Neural progenitor cell (in vitro differentiated cells): ENCODE results near the gene DPH3. TPM values are rescaled to one million over a fixed set of nuclear protein-coding genes. Genes with fewer than 3 reads are reported as not detected.

Source experiments
- DNase-seq: peaks from one replicate; pipeline ENCODE4 v3.0.0-alpha.2; 2016; ENCODE audit warnings: low spot score
- H2AFZ ChIP-seq: fragments of 200-600 bp; sonication (generic); replicated peaks from 2 replicates; pipeline ENCODE4 v1.6.1; 2016; ENCODE audit warnings: antibody characterized with exemption
- H3F3A ChIP-seq: fragments of 200-600 bp; sonication (generic); 2 replicates; pipeline ENCODE4 v1.6.1; 2016; ENCODE audit warnings: antibody characterized with exemption, low read depth
- H3K27ac ChIP-seq: fragments of 200-600 bp; sonication (generic); 2 replicates; pipeline ENCODE4 v1.5.1; 2016; ENCODE audit warnings: mild to moderate bottlenecking
- H3K27me3 ChIP-seq: fragments of 200-600 bp; sonication (generic); 2 replicates; pipeline ENCODE4 v1.6.1; 2016; ENCODE audit warnings: mild to moderate bottlenecking, moderate library complexity
- H3K36me3 ChIP-seq: fragments of 200-600 bp; sonication (generic); 2 replicates; pipeline ENCODE4 v1.5.1; 2016
- H3K4me1 ChIP-seq: fragments of 200-600 bp; sonication (generic); 2 replicates; pipeline ENCODE4 v1.6.1; 2016; ENCODE audit warnings: mixed run types
- H3K4me2 ChIP-seq: fragments of 200-600 bp; sonication (generic); 2 replicates; pipeline ENCODE4 v1.6.1; 2016
- H3K4me3 ChIP-seq: fragments of 200-600 bp; sonication (generic); 2 replicates; pipeline ENCODE4 v1.5.1; 2016
- H3K79me2 ChIP-seq: fragments of 200-600 bp; sonication (generic); 2 replicates; pipeline ENCODE4 v1.6.1; 2016; ENCODE audit warnings: low read depth
- H3K9ac ChIP-seq: fragments of 200-600 bp; sonication (generic); 2 replicates; pipeline ENCODE4 v1.6.1; 2016
- H3K9me3 ChIP-seq: fragments of 200-600 bp; sonication (generic); 2 replicates; pipeline ENCODE4 v1.5.1; 2016; ENCODE audit warnings: low read depth
- H4K20me1 ChIP-seq: fragments of 200-600 bp; sonication (generic); 2 replicates; pipeline ENCODE4 v1.6.1; 2016; ENCODE audit warnings: low read depth
- H3K27ac Mint-ChIP-seq: 3 replicates; pipeline ENCODE4 v1.8.0; 2021; ENCODE audit warnings: mixed read lengths
- H3K27me3 Mint-ChIP-seq: 2 replicates; pipeline ENCODE4 v1.8.0; 2022; ENCODE audit warnings: low read depth, mild to moderate bottlenecking, inconsistent platforms, moderate library complexity, mixed read lengths; ENCODE audit not compliant: insufficient read depth
- H3K36me3 Mint-ChIP-seq: 3 replicates; pipeline ENCODE4 v1.8.0; 2021; ENCODE audit warnings: mixed read lengths
- H3K4me1 Mint-ChIP-seq: 3 replicates; pipeline ENCODE4 v1.8.0; 2021; ENCODE audit warnings: mixed read lengths
- H3K4me3 Mint-ChIP-seq: 3 replicates; pipeline ENCODE4 v1.8.0; 2021; ENCODE audit warnings: mild to moderate bottlenecking, moderate library complexity, mixed read lengths
- H3K9me3 Mint-ChIP-seq: 3 replicates; pipeline ENCODE4 v1.8.0; 2020; ENCODE audit warnings: mixed read lengths
- EZH2 ChIP-seq: fragments of 200-600 bp; sonication (generic); IDR thresholded peaks from 2 replicates; pipeline ENCODE4 v1.6.1; 2017; ENCODE audit warnings: antibody characterized with exemption, mild to moderate bottlenecking, moderate library complexity
- EZH2phosphoT487 ChIP-seq: fragments of 200-600 bp; sonication (generic); IDR thresholded peaks from 2 replicates; pipeline ENCODE4 v1.6.1; 2017; ENCODE audit warnings: antibody characterized with exemption
- total RNA-seq: library from RNA; depleted of rRNA; stranded (reverse); fragments of >200 nt; gene quantifications from 2 replicates; pipeline ENCODE4 v1.2.3, GENCODE V29; 2015; ENCODE audit warnings: low replicate concordance
- TF ChIP-seq, protein P1 (sequence below): fragments of 200-600 bp; sonication (generic); IDR thresholded peaks from 2 replicates; pipeline ENCODE4 v1.5.1; 2017; ENCODE audit warnings: antibody characterized with exemption, mild to moderate bottlenecking

The DPH3 gene
- total RNA-seq, 1 donor from 2014 or later = 31.2 TPM

DNA sequence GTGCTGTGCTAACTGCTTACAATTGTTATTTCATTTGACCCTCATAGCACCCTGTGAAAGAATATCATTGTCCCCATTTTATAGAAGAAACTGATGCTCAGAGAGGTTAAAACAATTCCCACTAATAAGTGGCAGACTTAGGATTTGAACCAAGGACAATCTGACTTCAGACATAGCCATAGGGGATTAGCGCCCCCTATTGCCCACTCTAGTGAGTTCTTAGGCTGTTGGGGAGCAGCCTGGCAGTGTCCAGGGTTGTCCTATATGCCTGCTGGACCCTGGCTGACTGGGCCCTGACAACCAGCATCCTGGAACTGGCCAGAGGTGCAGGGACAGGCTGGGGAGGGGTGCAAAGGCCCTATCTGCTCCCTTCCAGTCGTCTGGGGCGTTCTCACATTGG is 15.4 kb downstream of the DPH3 start:
- Histone ChIP-seq H3K9ac (no peak overlapping the region), H3K4me3 (no peak overlapping the region), H3K36me3 (no peaks in the 10 kb centered on the region), H3K27ac (no peak overlapping the region), H4K20me1 (no peaks in the 10 kb centered on the region), H3K9me3 (no peaks in the 10 kb centered on the region), H3K27me3 (no peaks in the 10 kb centered on the region), H3K4me2 (no peak overlapping the region), H3K79me2 (no peaks in the 10 kb centered on the region), H2AFZ (no peak overlapping the region), H3K4me1 (no peaks in the 10 kb centered on the region), H3F3A (no peaks in the 10 kb centered on the region)
- H3K9me3 Mint-ChIP-seq = no peaks in the 10 kb centered on the region
- H3K36me3 Mint-ChIP-seq = no peaks in the 10 kb centered on the region
- no peak overlapping the region for H3K27ac Mint-ChIP-seq
- no peak overlapping the region for H3K4me3 Mint-ChIP-seq
- TF ChIP-seq, protein P1, sequence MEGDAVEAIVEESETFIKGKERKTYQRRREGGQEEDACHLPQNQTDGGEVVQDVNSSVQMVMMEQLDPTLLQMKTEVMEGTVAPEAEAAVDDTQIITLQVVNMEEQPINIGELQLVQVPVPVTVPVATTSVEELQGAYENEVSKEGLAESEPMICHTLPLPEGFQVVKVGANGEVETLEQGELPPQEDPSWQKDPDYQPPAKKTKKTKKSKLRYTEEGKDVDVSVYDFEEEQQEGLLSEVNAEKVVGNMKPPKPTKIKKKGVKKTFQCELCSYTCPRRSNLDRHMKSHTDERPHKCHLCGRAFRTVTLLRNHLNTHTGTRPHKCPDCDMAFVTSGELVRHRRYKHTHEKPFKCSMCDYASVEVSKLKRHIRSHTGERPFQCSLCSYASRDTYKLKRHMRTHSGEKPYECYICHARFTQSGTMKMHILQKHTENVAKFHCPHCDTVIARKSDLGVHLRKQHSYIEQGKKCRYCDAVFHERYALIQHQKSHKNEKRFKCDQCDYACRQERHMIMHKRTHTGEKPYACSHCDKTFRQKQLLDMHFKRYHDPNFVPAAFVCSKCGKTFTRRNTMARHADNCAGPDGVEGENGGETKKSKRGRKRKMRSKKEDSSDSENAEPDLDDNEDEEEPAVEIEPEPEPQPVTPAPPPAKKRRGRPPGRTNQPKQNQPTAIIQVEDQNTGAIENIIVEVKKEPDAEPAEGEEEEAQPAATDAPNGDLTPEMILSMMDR = peak; percentile 79
- no peak for TF ChIP-seq EZH2
- peak; percentile 75 for DNase-seq
- no peaks in the 10 kb centered on the region for H3K27me3 Mint-ChIP-seq
- H3K4me1 Mint-ChIP-seq = peaks cover 7% of the 10 kb centered on the region

GRCh38 chr3:16248556-16248955 is 16.2 kb downstream of the DPH3 start:
- no peak overlapping the region for H3K9ac ChIP-seq
- H3K4me1 ChIP-seq = no peaks in the 10 kb centered on the region
- H3K9me3 ChIP-seq = no peaks in the 10 kb centered on the region
- H2AFZ ChIP-seq = no peak overlapping the region
- H3K27ac ChIP-seq = no peak overlapping the region
- DNase-seq = no peak
- H3K79me2 ChIP-seq = no peaks in the 10 kb centered on the region
- H3K27ac Mint-ChIP-seq = no peak overlapping the region
- no peaks in the 10 kb centered on the region for H3K9me3 Mint-ChIP-seq
- no peaks in the 10 kb centered on the region for H4K20me1 ChIP-seq
- no peaks in the 10 kb centered on the region for H3K27me3 Mint-ChIP-seq
- TF ChIP-seq, protein P1 = no peak
- TF ChIP-seq EZH2phosphoT487 (no peak), EZH2 (no peak)
- H3K4me3 Mint-ChIP-seq = no peak overlapping the region
- H3K27me3 ChIP-seq = no peaks in the 10 kb centered on the region
- H3K4me1 Mint-ChIP-seq = peaks cover 7% of the 10 kb centered on the region
- H3F3A ChIP-seq = no peaks in the 10 kb centered on the region
- H3K4me2 ChIP-seq = no peak overlapping the region
- no peaks in the 10 kb centered on the region for H3K36me3 Mint-ChIP-seq
- H3K36me3 ChIP-seq = no peaks in the 10 kb centered on the region
- no peak overlapping the region for H3K4me3 ChIP-seq

GRCh38 chr3:16247282-16248061 is 17.3 kb downstream of the DPH3 start:
- Mint-ChIP-seq H3K27ac (no peak overlapping the region), H3K4me3 (no peak overlapping the region), H3K9me3 (no peaks in the 10 kb centered on the region), H3K27me3 (no peaks in the 10 kb centered on the region), H3K36me3 (no peaks in the 10 kb centered on the region), H3K4me1 (peaks cover 7% of the 10 kb centered on the region)
- Histone ChIP-seq H3F3A (no peaks in the 10 kb centered on the region), H3K4me2 (no peak overlapping the region), H2AFZ (peak overlapping the region; percentile 32), H3K9ac (no peak overlapping the region), H3K4me1 (no peaks in the 10 kb centered on the region), H3K27ac (no peak overlapping the region), H3K36me3 (no peaks in the 10 kb centered on the region), H4K20me1 (no peaks in the 10 kb centered on the region), H3K4me3 (no peak overlapping the region), H3K27me3 (no peaks in the 10 kb centered on the region), H3K9me3 (no peaks in the 10 kb centered on the region), H3K79me2 (no peaks in the 10 kb centered on the region)
- peak; percentile 91 for DNase-seq
- TF ChIP-seq EZH2 = no peak
- no peak for TF ChIP-seq EZH2phosphoT487
- TF ChIP-seq, protein P1 = peak; percentile 97
